Coronary artery (tissue), 2 donors: ENCODE data around the gene ZNF747.

Source experiments
- DNase-seq: peaks from one replicate; pipeline ENCODE4 v3.0.0-alpha.2; 2017; ENCODE audit warnings: low spot score
- H3K27ac ChIP-seq, 2 donors: fragments of 200-600 bp; sonication (generic); one replicate each; pipeline ENCODE4 v1.5.1; 2016 to 2019
- H3K4me3 ChIP-seq: fragments of 200-600 bp; sonication (generic); 2 replicates; pipeline ENCODE4 v1.5.1; 2016; ENCODE audit warnings: mild to moderate bottlenecking, moderate library complexity
- TF ChIP-seq, protein P1 (sequence below): fragments of 200-600 bp; sonication (generic); IDR thresholded peaks from one replicate; pipeline ENCODE4 v1.5.1; 2019; ENCODE audit warnings: antibody characterized with exemption

ZNF747 gene

DNA sequence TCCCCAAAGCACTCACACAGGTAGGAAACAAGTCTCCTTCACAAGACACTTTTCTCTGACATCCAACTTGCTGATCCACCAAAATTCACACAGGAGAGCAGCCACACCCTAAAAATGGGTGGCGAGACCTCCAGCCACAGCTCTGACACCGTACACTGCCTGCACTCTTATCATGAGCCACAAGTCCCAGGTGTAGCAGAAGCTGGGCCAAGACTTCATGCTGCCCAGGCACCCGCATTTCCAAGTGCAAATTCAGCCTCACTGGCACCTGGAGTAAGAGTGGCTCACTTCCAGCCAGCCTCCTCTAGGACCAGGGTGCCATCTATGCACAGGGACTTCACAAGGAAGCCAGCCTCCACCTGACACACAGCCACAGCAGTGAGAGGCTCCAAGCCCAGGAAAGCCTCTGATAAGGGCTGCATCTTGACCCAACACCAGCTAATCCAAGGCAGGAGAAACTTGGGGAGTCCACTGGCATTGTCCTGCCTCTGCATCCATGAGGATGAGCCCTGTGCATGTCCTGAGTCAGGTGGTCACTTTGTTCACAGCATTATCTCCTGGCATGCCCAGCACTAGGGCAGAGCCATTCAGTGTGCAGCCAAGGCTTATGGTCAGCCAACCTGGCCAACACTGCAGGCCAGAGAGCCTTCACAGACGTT lies 5.7 kb downstream of the ZNF747 start:
- TF ChIP-seq, protein P1, sequence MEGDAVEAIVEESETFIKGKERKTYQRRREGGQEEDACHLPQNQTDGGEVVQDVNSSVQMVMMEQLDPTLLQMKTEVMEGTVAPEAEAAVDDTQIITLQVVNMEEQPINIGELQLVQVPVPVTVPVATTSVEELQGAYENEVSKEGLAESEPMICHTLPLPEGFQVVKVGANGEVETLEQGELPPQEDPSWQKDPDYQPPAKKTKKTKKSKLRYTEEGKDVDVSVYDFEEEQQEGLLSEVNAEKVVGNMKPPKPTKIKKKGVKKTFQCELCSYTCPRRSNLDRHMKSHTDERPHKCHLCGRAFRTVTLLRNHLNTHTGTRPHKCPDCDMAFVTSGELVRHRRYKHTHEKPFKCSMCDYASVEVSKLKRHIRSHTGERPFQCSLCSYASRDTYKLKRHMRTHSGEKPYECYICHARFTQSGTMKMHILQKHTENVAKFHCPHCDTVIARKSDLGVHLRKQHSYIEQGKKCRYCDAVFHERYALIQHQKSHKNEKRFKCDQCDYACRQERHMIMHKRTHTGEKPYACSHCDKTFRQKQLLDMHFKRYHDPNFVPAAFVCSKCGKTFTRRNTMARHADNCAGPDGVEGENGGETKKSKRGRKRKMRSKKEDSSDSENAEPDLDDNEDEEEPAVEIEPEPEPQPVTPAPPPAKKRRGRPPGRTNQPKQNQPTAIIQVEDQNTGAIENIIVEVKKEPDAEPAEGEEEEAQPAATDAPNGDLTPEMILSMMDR, result no peak
- H3K4me3 ChIP-seq, result no peak overlapping the region
- no peak overlapping the region for H3K27ac ChIP-seq
- peak; percentile 64 for DNase-seq

DNA sequence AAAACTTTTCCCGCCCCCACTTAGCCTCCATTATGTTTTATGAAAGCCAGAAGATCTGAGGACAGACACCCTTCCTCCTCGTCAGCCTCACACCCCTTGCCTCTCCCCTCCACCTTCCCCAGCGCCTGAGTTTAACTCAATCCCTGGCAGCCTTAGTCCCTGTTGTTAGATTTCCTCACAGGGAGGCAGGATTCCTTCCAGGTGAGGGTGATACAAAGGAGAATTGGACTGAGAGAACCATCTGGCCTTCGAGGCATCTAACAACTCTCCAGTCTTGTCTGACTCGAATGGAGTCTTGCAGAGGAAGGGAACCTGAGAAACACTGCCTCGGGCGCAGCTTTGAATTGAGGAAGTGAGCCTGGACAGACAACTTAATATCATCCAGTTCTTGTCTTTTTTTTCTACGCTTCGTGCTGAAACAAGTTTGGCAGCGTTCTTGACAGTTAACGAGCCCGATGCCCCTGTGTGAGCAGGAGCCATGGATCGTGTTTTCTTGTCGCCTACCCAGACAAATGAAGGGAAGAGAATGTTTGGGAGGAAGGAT lies 7.0 kb downstream of the ZNF747 start:
- peak overlapping the region; percentile 79 for H3K4me3 ChIP-seq
- TF ChIP-seq, protein P1, result no peak
- no peak for DNase-seq
- H3K27ac ChIP-seq, result peak overlapping the region; percentile 88 to 97

DNA sequence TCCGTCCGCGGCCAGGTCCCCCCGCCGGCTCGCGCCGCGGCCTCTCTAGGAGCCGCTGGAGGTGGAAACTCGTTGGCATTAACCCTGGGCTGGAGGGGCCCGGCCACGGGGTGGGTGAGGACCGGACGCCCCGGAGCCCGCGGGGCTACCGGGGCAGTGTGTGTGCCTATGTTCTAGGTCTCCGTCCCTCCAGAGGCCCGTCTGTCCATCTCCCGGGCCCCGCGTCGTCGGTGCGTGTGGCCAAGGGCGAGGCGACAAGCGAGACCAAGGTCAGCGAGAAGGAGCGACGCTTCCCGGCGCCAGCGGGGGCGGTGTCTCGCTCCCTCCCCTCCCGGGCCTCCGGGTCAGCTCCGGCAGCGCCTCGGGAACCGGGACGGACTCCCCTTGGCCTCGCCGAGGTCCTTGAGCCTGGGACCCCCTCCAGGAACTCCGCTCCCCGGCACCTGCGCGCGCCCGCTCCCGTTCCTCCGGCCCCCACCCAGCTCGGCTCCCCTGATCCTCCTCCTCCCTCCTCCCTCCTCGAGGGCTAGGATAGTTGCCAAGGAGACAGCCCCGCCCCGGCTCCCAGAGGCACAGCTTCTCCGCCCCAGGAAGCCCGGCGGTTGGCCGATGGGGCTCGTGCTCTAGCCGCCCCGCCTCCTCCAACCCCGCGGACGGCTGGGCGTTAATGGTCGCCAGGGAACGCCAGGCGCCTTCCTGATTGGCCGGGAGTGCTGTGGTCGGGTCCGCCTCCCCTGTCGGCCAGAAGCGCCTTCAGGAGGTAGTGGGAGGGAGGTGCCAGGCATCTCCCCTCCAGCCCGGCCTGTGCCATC lies 7.6 kb downstream of the ZNF747 start:
- TF ChIP-seq, protein P1, result peak; percentile 29
- Histone ChIP-seq H3K4me3 (peak overlapping the region; percentile 79), H3K27ac (peak overlapping the region; percentile 88 to 97)
- DNase-seq, result peak; percentile 99

DNA sequence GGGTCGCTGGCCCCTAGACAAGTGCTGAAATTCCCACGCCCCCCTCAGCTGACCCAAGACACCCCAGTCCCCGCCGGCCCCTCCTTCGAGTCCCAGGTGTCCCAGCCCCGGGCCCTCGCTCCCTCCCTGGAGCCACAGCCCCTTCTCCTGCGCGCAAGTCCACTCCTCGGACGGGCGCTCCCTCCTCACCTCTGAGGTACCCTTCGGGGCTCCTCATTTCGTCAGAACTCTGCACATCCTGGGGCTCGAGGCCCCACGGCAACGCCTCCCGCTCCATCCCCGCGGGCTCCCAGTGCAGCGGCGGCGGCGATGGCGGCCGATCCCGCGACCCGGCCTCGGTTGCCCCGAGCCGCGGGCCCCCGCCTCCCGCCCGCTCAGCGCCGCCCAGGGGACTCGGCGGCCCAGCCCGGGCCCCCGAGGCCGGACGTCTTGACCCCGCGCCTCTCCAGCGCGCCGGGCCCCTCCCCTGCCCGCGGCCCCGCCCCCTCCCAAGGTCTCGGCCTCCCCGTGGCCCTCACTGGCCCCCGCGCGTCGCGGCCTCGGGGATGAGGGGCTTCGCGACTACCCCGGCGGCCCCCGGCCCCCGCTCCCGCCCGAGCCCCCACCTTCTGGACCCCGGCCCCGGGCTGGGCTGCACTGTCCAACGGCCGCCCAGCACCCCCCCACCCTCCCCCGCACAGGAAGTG lies 8.4 kb downstream of the ZNF747 start, which contains the start of gene ZNF768:
Gene ZNF768 (minus strand): TSS at position 430 of the 686 bp plus-strand sequence. CDS start 153 bp downstream, at position 277.
- Histone ChIP-seq H3K27ac (peak within 1 kb of the TSS; percentile 88 to 97), H3K4me3 (peak within 1 kb of the TSS; percentile 79)
- DNase-seq, result no peak
- TF ChIP-seq, protein P1, result no peak

DNA sequence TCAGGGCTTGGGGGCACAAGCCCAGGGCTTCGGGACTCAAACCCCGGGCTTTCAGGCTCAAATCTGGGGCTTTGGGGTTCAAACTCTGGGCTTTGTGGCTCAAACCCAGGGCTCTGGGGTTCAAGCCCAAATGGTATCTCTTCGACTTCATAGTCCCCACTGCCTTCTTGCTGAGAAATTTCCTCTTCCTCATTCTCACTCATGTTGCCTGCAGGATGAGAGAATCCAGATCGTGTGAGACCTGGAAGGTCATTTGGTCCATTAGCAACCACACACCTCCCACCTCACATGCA lies 8.9 kb downstream of the ZNF747 start:
- TF ChIP-seq, protein P1, result no peak
- Histone ChIP-seq H3K27ac (peak overlapping the region; percentile 88 to 97), H3K4me3 (peak overlapping the region; percentile 79)
- DNase-seq, result no peak

DNA sequence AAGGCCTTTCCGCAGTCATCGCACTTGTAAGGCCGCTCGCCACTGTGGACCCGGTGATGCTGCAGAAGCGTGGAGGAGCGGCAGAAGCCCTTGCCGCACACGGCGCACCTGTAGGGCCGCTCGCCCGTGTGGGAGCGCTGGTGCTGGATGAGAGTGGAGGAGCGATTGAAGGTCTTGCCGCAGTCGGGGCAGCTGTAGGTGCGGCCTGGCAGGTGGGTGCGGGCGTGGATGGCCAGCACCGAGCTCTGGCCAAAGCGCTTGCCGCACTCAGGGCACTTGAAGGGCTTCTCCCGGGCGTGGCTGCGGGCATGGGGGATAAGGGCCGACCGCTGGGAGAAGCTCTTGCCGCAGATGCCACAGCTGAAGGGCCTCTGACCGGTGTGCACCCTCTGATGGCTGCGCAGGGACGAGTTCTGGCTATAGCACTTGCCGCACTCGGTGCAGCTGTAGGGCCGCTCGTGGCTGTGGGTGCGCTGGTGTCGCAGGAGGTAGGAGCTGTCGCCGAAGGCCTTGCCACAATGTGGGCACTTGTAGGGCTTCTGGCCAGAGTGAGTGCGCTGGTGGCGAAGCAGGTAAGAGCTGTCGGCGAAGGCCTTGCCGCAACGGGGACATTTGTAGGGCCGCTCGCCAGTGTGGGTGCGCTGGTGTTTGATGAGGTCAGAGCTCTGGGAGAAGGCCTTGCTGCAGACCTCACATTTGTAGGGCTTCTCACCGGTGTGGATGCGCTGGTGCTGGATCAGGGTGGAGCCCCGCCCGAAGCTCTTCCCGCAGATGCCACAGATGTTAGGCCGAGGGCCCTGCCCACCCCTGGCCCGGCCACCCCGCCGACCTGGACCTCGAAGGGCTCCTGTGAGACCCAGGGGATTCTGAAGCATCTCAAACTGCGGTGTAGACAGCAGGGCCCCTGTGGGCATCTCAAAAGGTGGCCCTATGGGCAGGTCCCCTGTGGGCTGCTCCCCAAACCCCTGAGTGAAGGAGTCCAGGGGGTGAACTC lies 9.8 kb downstream of the ZNF747 start:
- no peak for DNase-seq
- H3K27ac ChIP-seq, result no peak overlapping the region
- TF ChIP-seq, protein P1, result no peak
- no peak overlapping the region for H3K4me3 ChIP-seq
